ENCODE measurements around the gene TINCR. TPM values are rescaled to one million over a fixed set of nuclear protein-coding genes. Genes with fewer than 3 reads are reported as not detected.

TINCR gene
- total RNA-seq, 1 experiment from 2014 or later = 4.4 TPM

GRCh38 chr19:5564930-5565329 is 2.8 kb downstream of the TINCR start:
- no peak overlapping the region for H3K4me2 ChIP-seq
- ChIA-PET POLR2A (ENCODE audit: unreplicated experiment) (no interaction called here), CTCF (no interaction called here)
- no peaks in the 10 kb centered on the region for H4K20me1 ChIP-seq (ENCODE audit: insufficient read depth)
- no peaks in the 10 kb centered on the region for H3K9me2 ChIP-seq (ENCODE audit: insufficient read depth)
- H3K79me2 ChIP-seq (ENCODE audit: low read depth) = 0 out of 2 replicates have a peak, but pooled peaks cover 4% of the 10 kb centered on the region
- peaks cover 3% of the 10 kb centered on the region; the same call in 1 of the 2 replicates for H3F3A ChIP-seq (ENCODE audit: insufficient read depth, low read depth)
- no peaks in the 10 kb centered on the region for H3K36me3 ChIP-seq (ENCODE audit: low read depth)
- DNase-seq = no peak
- H3K27me3 ChIP-seq (ENCODE audit: insufficient read depth, low read depth) = peaks cover 6% of the 10 kb centered on the region; the same call in 1 of the 2 replicates
- TF ChIP-seq EZH2 (IDR thresholded peaks at IDR 0.05; ENCODE audit: low read depth) (no peak), CTCF (conservative IDR thresholded peaks at IDR 0.05) (no peak)
- intact Hi-C loops (cut with micrococcal nuclease; ENCODE audit: unreplicated experiment) = no loop called here
- no peak overlapping the region for H2AFZ ChIP-seq
- no peak overlapping the region for H3K4me3 ChIP-seq
- no peak overlapping the region for H3K27ac ChIP-seq
- no peaks in the 10 kb centered on the region for H3K9me3 ChIP-seq (ENCODE audit: insufficient read depth, low read depth)
- H3K4me1 ChIP-seq (replicated peaks; ENCODE audit: insufficient read depth) = no peaks in the 10 kb centered on the region
- BruUV-seq (replicated peaks) = no TSS peak

GRCh38 chr19:5563935-5564612 is 3.7 kb downstream of the TINCR start:
- H3K9me3 ChIP-seq (ENCODE audit: insufficient read depth, low read depth) = no peaks in the 10 kb centered on the region
- H3K4me3 ChIP-seq = no peak overlapping the region
- DNase-seq = peak; percentile 51 to 72
- no TSS peak for BruUV-seq (replicated peaks)
- no peaks in the 10 kb centered on the region for H4K20me1 ChIP-seq (ENCODE audit: insufficient read depth)
- no peaks in the 10 kb centered on the region for H3K4me1 ChIP-seq (replicated peaks; ENCODE audit: insufficient read depth)
- no peaks in the 10 kb centered on the region for H3K9me2 ChIP-seq (ENCODE audit: insufficient read depth)
- H2AFZ ChIP-seq = no peak overlapping the region
- peaks cover 6% of the 10 kb centered on the region; the same call in 1 of the 2 replicates for H3K27me3 ChIP-seq (ENCODE audit: insufficient read depth, low read depth)
- H3K79me2 ChIP-seq (ENCODE audit: low read depth) = 0 out of 2 replicates have a peak, but pooled peaks cover 4% of the 10 kb centered on the region
- POLR2A ChIA-PET (ENCODE audit: unreplicated experiment) = no interaction called here
- H3K36me3 ChIP-seq (ENCODE audit: low read depth) = no peaks in the 10 kb centered on the region
- CTCF ChIA-PET = no interaction called here
- no peak overlapping the region for H3K27ac ChIP-seq
- peaks cover 3% of the 10 kb centered on the region; the same call in 1 of the 2 replicates for H3F3A ChIP-seq (ENCODE audit: insufficient read depth, low read depth)
- H3K4me2 ChIP-seq = no peak overlapping the region
- TF ChIP-seq EZH2 (IDR thresholded peaks at IDR 0.05; ENCODE audit: low read depth) (no peak), CTCF (conservative IDR thresholded peaks at IDR 0.05) (no peak)
- intact Hi-C loops (cut with micrococcal nuclease; ENCODE audit: unreplicated experiment) = no loop called here

- Histone ChIP-seq H3K9me2 (ENCODE audit: insufficient read depth) (no peaks in the 10 kb centered on the region), H3K4me1 (replicated peaks; ENCODE audit: insufficient read depth) (no peaks in the 10 kb centered on the region), H3K27ac (no peak overlapping the region), H3K27me3 (ENCODE audit: insufficient read depth, low read depth) (peaks cover 6% of the 10 kb centered on the region; the same call in 1 of the 2 replicates), H4K20me1 (ENCODE audit: insufficient read depth) (no peaks in the 10 kb centered on the region), H3K4me2 (no peak overlapping the region), H3K79me2 (ENCODE audit: low read depth) (0 out of 2 replicates have a peak, but pooled peaks cover 4% of the 10 kb centered on the region), H3K9me3 (ENCODE audit: insufficient read depth, low read depth) (no peaks in the 10 kb centered on the region), H3F3A (ENCODE audit: insufficient read depth, low read depth) (peaks cover 3% of the 10 kb centered on the region; the same call in 1 of the 2 replicates), H3K36me3 (ENCODE audit: low read depth) (no peaks in the 10 kb centered on the region), H2AFZ (no peak overlapping the region), H3K4me3 (no peak overlapping the region)
- no peak for TF ChIP-seq EZH2 (IDR thresholded peaks at IDR 0.05; ENCODE audit: low read depth)
- no peak for TF ChIP-seq CTCF (conservative IDR thresholded peaks at IDR 0.05)
- intact Hi-C loops (cut with micrococcal nuclease; ENCODE audit: unreplicated experiment) = no loop called here
- DNase-seq = no peak
- CTCF ChIA-PET = no interaction called here
- POLR2A ChIA-PET (ENCODE audit: unreplicated experiment) = no interaction called here
- no TSS peak for BruUV-seq (replicated peaks)
Measured at GRCh38 chr19:5563008-5563431, 4.7 kb downstream of the TINCR start.

Measured in PC-9 (cell line).